Liver (tissue), 9 donors: Measurements from ENCODE around the gene PDGFC. TPM values are rescaled to one million over a fixed set of nuclear protein-coding genes. Genes with fewer than 3 reads are reported as not detected.

ENCODE experiments used
- DNase-seq: peaks from one replicate; pipeline ENCODE4 v3.0.0-alpha.2; 2017; ENCODE audit warnings: low spot score
- H3K27ac ChIP-seq, 2 donors: one replicate each; pipeline ENCODE4 v1.7.0; 2013; ENCODE audit warnings: inconsistent platforms in 2 of 2, low read length in 2 of 2, control low read depth in 1 of 2, low read depth in 1 of 2, mild to moderate bottlenecking in 1 of 2
- H3K27me3 ChIP-seq, 4 donors: one replicate each; pipeline versions ENCODE4 v1.6.1 to v1.7.0; 2013; ENCODE audit warnings: low read length in 3 of 4, inconsistent platforms in 1 of 4, mild to moderate bottlenecking in 1 of 4, moderate library complexity in 1 of 4; ENCODE audit not compliant: control insufficient read depth in 4 of 4, insufficient read depth in 4 of 4
- H3K36me3 ChIP-seq, 4 donors: one replicate each; pipeline versions ENCODE4 v1.6.1 to v1.7.0; 2013; ENCODE audit warnings: low read length in 3 of 4, mild to moderate bottlenecking in 3 of 4, low read depth in 1 of 4, moderate library complexity in 1 of 4; ENCODE audit not compliant: control insufficient read depth in 4 of 4, insufficient read depth in 3 of 4
- H3K4me1 ChIP-seq, 4 donors: one replicate each; pipeline versions ENCODE4 v1.6.1 to v1.7.0; 2013; ENCODE audit warnings: low read length in 3 of 4, mild to moderate bottlenecking in 3 of 4, moderate library complexity in 1 of 4; ENCODE audit not compliant: control insufficient read depth in 4 of 4, insufficient read depth in 4 of 4
- H3K4me3 ChIP-seq, 3 donors: one replicate each; pipeline versions ENCODE4 v1.6.1 to v1.7.0; 2013; ENCODE audit warnings: low read length in 3 of 3, control low read depth in 1 of 3, low read depth in 1 of 3, mild to moderate bottlenecking in 1 of 3
- H3K9ac ChIP-seq, 2 donors: one replicate each; pipeline ENCODE4 v1.7.0; 2013; ENCODE audit warnings: low read length in 2 of 2, mild to moderate bottlenecking in 2 of 2, moderate library complexity in 2 of 2, control low read depth in 1 of 2, low read depth in 1 of 2
- H3K9me3 ChIP-seq, 4 donors: one replicate each; pipeline versions ENCODE4 v1.6.1 to v1.7.0; 2013; ENCODE audit warnings: low read length in 3 of 4; ENCODE audit not compliant: control insufficient read depth in 4 of 4
- ATF3 ChIP-seq: IDR thresholded peaks from 2 replicates; pipeline ENCODE4 v1.6.1; 2016; ENCODE audit warnings: antibody characterized with exemption
- CTCF ChIP-seq: fragments of 150-350 bp; IDR thresholded peaks from 2 replicates; pipeline ENCODE4 v1.5.1; 2017; ENCODE audit warnings: improper control_type of control experiment, low read depth, low read length; ENCODE audit not compliant: missing input control
- EGR1 ChIP-seq, 2 donors: IDR thresholded peaks; 2 replicates each; pipeline ENCODE4 v1.6.1; 2016 to 2018; ENCODE audit warnings: antibody characterized with exemption in 2 of 2, low read depth in 2 of 2
- FOXA1 ChIP-seq: IDR thresholded peaks from 2 replicates; pipeline ENCODE4 v1.6.1; 2016; ENCODE audit warnings: antibody characterized with exemption
- FOXA2 ChIP-seq: IDR thresholded peaks from 2 replicates; pipeline ENCODE4 v1.6.1; 2016; ENCODE audit warnings: antibody characterized with exemption
- GABPA ChIP-seq, 2 donors: IDR thresholded peaks in 1 of 2; conservative IDR thresholded peaks in 1 of 2; 2 replicates each; pipeline ENCODE4 v1.6.1; 2016; ENCODE audit warnings: antibody characterized with exemption in 2 of 2, mild to moderate bottlenecking in 1 of 2, moderate library complexity in 1 of 2
- HNF4A ChIP-seq, 2 donors: conservative IDR thresholded peaks; 2 replicates each; pipeline ENCODE4 v1.6.1; 2016; ENCODE audit warnings: antibody characterized with exemption in 2 of 2, mild to moderate bottlenecking in 2 of 2
- HNF4G ChIP-seq: IDR thresholded peaks from 2 replicates; pipeline ENCODE4 v1.6.1; 2016; ENCODE audit warnings: antibody characterized with exemption
- JUND ChIP-seq, 2 donors: IDR thresholded peaks; 2 replicates each; pipeline ENCODE4 v1.6.1; 2016; ENCODE audit warnings: antibody characterized with exemption in 2 of 2
- MAX ChIP-seq: IDR thresholded peaks from 2 replicates; pipeline ENCODE4 v1.6.1; 2016; ENCODE audit warnings: antibody characterized with exemption
- NR2F2 ChIP-seq: IDR thresholded peaks from 2 replicates; pipeline ENCODE4 v1.6.1; 2016; ENCODE audit warnings: antibody characterized with exemption
- RAD21 ChIP-seq, 2 donors: IDR thresholded peaks; 2 replicates each; pipeline ENCODE4 v1.6.1; 2016; ENCODE audit warnings: antibody characterized with exemption in 2 of 2, mild to moderate bottlenecking in 2 of 2
- REST ChIP-seq: IDR thresholded peaks from 2 replicates; pipeline ENCODE4 v1.6.1; 2016; ENCODE audit warnings: antibody characterized with exemption, mild to moderate bottlenecking
- RXRA ChIP-seq, 2 donors: IDR thresholded peaks; 2 replicates each; pipeline ENCODE4 v1.6.1; 2017 to 2018; ENCODE audit warnings: antibody characterized with exemption in 2 of 2, mild to moderate bottlenecking in 1 of 2
- SP1 ChIP-seq: IDR thresholded peaks from 2 replicates; pipeline ENCODE4 v1.6.1; 2018; ENCODE audit warnings: antibody characterized with exemption, mild to moderate bottlenecking
- TAF1 ChIP-seq: conservative IDR thresholded peaks from 2 replicates; pipeline ENCODE4 v1.6.1; 2016; ENCODE audit warnings: antibody characterized with exemption, mild to moderate bottlenecking
- YY1 ChIP-seq: IDR thresholded peaks from 2 replicates; pipeline ENCODE4 v1.6.1; 2016; ENCODE audit warnings: antibody characterized with exemption, mild to moderate bottlenecking
- ZBTB33 ChIP-seq: IDR thresholded peaks from 2 replicates; pipeline ENCODE4 v1.6.1; 2016; ENCODE audit warnings: antibody characterized with exemption
- WGBS: extraction: QIAGEN DNeasy Blood & Tissue Kit; methylation state at CpG from one replicate; pipeline ENCODE4 v1.1.7; 2013; 5-methylcytosine and 5-hydroxymethylcytosine counted together
- polyA plus RNA-seq, 2 donors: library from polyadenylated mRNA; stranded (reverse) in 1 of 2; unstranded in 1 of 2; fragments of 200-250 nt in 1 of 2; fragments of >200 nt in 1 of 2; fragmentation: Nextera tagmentation in 1 of 2; extraction: Ambion mirVana in 1 of 2; gene quantifications; one replicate each; pipeline versions ENCODE4 v1.2.1 to v1.2.3, GENCODE V29; 2013 to 2015
- total RNA-seq, 2 donors: library from RNA; depleted of rRNA; stranded (reverse); fragments of >200 nt; gene quantifications; one replicate each; pipeline ENCODE4 v1.2.3, GENCODE V29; 2014
- donor health status: healthy.
- donor health status: healthy.
- donor health status: healthy.
- donor health status: healthy.
- donor health status: healthy.

PDGFC gene
- total and polyA plus RNA-seq, 4 donors: 5.8 to 25.7 (median 9.7) TPM

GRCh38 chr4:156884183-156884582, 87.4 kb downstream of the PDGFC start:
- Histone ChIP-seq H3K27me3 (no peaks in the 10 kb centered on the region), H3K27ac (no peak overlapping the region), H3K4me1 (no peaks in the 10 kb centered on the region), H3K9ac (no peak overlapping the region), H3K4me3 (no peak overlapping the region), H3K9me3 (no peaks in the 10 kb centered on the region), H3K36me3 (no peaks in the 10 kb centered on the region)
- no peak for TF ChIP-seq YY1
- no peak for TF ChIP-seq JUND (IDR thresholded peaks at IDR 0.05)
- no peak for TF ChIP-seq FOXA2
- TF ChIP-seq ATF3: no peak
- TF ChIP-seq NR2F2: no peak
- TF ChIP-seq CTCF: no peak
- TF ChIP-seq RXRA (IDR thresholded peaks at IDR 0.05): no peak
- no peak for TF ChIP-seq TAF1
- no peak for TF ChIP-seq GABPA (IDR thresholded peaks at IDR 0.05 in 1 of 2, conservative IDR thresholded peaks at IDR 0.05 in 1 of 2)
- no peak for TF ChIP-seq EGR1 (IDR thresholded peaks at IDR 0.05; ENCODE audit: low read depth in 2 of 2)
- TF ChIP-seq REST: no peak
- no peak for DNase-seq
- 74% methylated on average over 3 of the region's 3 CpGs for WGBS

GRCh38 chr4:156875704-156876103, 95.9 kb downstream of the PDGFC start:
- H3K27me3 ChIP-seq: no peaks in the 10 kb centered on the region
- 94% methylated on average over 3 of the region's 3 CpGs for WGBS
- TF ChIP-seq CTCF: no peak
- no peak for TF ChIP-seq RXRA (IDR thresholded peaks at IDR 0.05)
- TF ChIP-seq SP1: no peak
- no peak for TF ChIP-seq MAX
- TF ChIP-seq FOXA1: no peak
- TF ChIP-seq TAF1: no peak
- TF ChIP-seq REST: no peak
- no peak for TF ChIP-seq HNF4G
- no peak for TF ChIP-seq YY1
- TF ChIP-seq ZBTB33: no peak
- no peak for TF ChIP-seq EGR1 (IDR thresholded peaks at IDR 0.05; ENCODE audit: low read depth in 2 of 2)
- TF ChIP-seq GABPA (IDR thresholded peaks at IDR 0.05 in 1 of 2, conservative IDR thresholded peaks at IDR 0.05 in 1 of 2): no peak
- TF ChIP-seq NR2F2: no peak
- no peak for TF ChIP-seq HNF4A (conservative IDR thresholded peaks at IDR 0.05)
- TF ChIP-seq RAD21 (IDR thresholded peaks at IDR 0.05): no peak
- no peak for TF ChIP-seq FOXA2
- no peak for TF ChIP-seq ATF3

More at GRCh38 chr4:156875704-156876103, 95.9 kb downstream of the PDGFC start:
- Histone ChIP-seq H3K36me3 (no peaks in the 10 kb centered on the region), H3K4me1 (no peaks in the 10 kb centered on the region), H3K9ac (no peak overlapping the region), H3K27ac (no peak overlapping the region), H3K4me3 (no peak overlapping the region), H3K9me3 (no peaks in the 10 kb centered on the region)
- DNase-seq: no peak
